Bronchial epithelial cell (primary cell): ENCODE measurements around the gene ATG2A. TPM values are rescaled to one million over a fixed set of nuclear protein-coding genes. Genes with fewer than 3 reads are reported as not detected.

Experiments
- DNase-seq: peaks from one replicate; pipeline ENCODE4 v3.0.0-alpha.2; 2010; ENCODE audit warnings: low read depth
- FAIRE-seq: peaks from 2 replicates; lab custom pipeline; 2011; peaks lifted over from hg19 to GRCh38; lab: Jason Lieb, UNC
- H3K27me3 ChIP-seq: 2 replicates; pipeline ENCODE4 v1.5.1; 2011; ENCODE audit warnings: low read length; ENCODE audit not compliant: control insufficient read depth, insufficient read depth
- H3K36me3 ChIP-seq: 2 replicates; pipeline ENCODE4 v1.5.1; 2011; ENCODE audit warnings: low read length; ENCODE audit not compliant: control insufficient read depth, insufficient read depth
- H3K4me3 ChIP-seq: 2 replicates; pipeline ENCODE4 v1.5.1; 2011; ENCODE audit warnings: mild to moderate bottlenecking, low read depth, low read length, control low read depth
- CTCF ChIP-seq: IDR thresholded peaks from 2 replicates; pipeline ENCODE4 v1.5.1; 2011; ENCODE audit warnings: mild to moderate bottlenecking, moderate library complexity, low read length, control low read depth, inconsistent platforms; ENCODE audit not compliant: insufficient read depth, severe bottlenecking
- total RNA-seq: library from RNA; depleted of rRNA; stranded (reverse); fragments of >200 nt; gene quantifications from 2 replicates; pipeline ENCODE4 v1.2.1, GENCODE V29; 2014

ATG2A gene
- total RNA-seq, 1 donor from 2014 or later, result 6.1 TPM

GRCh38 chr11:64878223-64878493, 38.9 kb downstream of the ATG2A start:
- FAIRE-seq (no peak), DNase-seq (no peak)
- Histone ChIP-seq H3K27me3 (no peaks in the 10 kb centered on the region), H3K36me3 (peaks cover 6% of the 10 kb centered on the region), H3K4me3 (peak overlapping the region; percentile 69)
- TF ChIP-seq CTCF, result no peak

- no peaks in the 10 kb centered on the region for H3K27me3 ChIP-seq
- no peak for TF ChIP-seq CTCF
- FAIRE-seq (no peak), DNase-seq (no peak)
- peaks cover 11% of the 10 kb centered on the region for H3K36me3 ChIP-seq
- H3K4me3 ChIP-seq, result peak overlapping the region; percentile 69
These were observed 39.4 kb downstream of the ATG2A start for GRCh38 chr11:64877390-64878222.

- DNase-seq (no peak), FAIRE-seq (no peak)
- H3K4me3 ChIP-seq, result peak overlapping the region; percentile 69
- H3K27me3 ChIP-seq, result no peaks in the 10 kb centered on the region
- peaks cover 12% of the 10 kb centered on the region for H3K36me3 ChIP-seq
- TF ChIP-seq CTCF, result no peak
These were observed 40.1 kb downstream of the ATG2A start for GRCh38 chr11:64876835-64877341.

- Histone ChIP-seq H3K36me3 (peaks cover 16% of the 10 kb centered on the region), H3K27me3 (no peaks in the 10 kb centered on the region), H3K4me3 (peak overlapping the region; percentile 69)
- TF ChIP-seq CTCF, result no peak
- no peak for FAIRE-seq
- DNase-seq, result no peak
These were observed 40.7 kb downstream of the ATG2A start for GRCh38 chr11:64876229-64876750.

GRCh38 chr11:64875369-64876228, 41.4 kb downstream of the ATG2A start:
- DNase-seq (no peak), FAIRE-seq (no peak)
- no peaks in the 10 kb centered on the region for H3K27me3 ChIP-seq
- no peak overlapping the region for H3K4me3 ChIP-seq
- no peak for TF ChIP-seq CTCF
- peaks cover 16% of the 10 kb centered on the region for H3K36me3 ChIP-seq
